Fibroblast of lung (primary cell): ENCODE measurements around the gene GAK. TPM values are rescaled to one million over a fixed set of nuclear protein-coding genes. Genes with fewer than 3 reads are reported as not detected.

ENCODE experiments used
- DNase-seq, 2 donors: peaks; one replicate each; pipeline versions ENCODE4 v3.0.0 to v3.0.0-alpha.2; 2010; ENCODE audit warnings: low read depth in 2 of 2
- H2AFZ ChIP-seq: 2 replicates; pipeline ENCODE4 v1.5.1; 2012; ENCODE audit warnings: low read length, control low read depth, inconsistent platforms
- H3K27ac ChIP-seq: 2 replicates; pipeline ENCODE4 v1.5.1; 2011; ENCODE audit warnings: low read length, control low read depth; ENCODE audit not compliant: insufficient read depth
- H3K27me3 ChIP-seq: 2 replicates; pipeline ENCODE4 v1.5.1; 2011; ENCODE audit warnings: mild to moderate bottlenecking, low read length; ENCODE audit not compliant: control insufficient read depth, insufficient read depth
- H3K36me3 ChIP-seq: 2 replicates; pipeline ENCODE4 v1.5.1; 2011; ENCODE audit warnings: low read length; ENCODE audit not compliant: control insufficient read depth, insufficient read depth
- H3K4me1 ChIP-seq: 2 replicates; pipeline ENCODE4 v1.5.1; 2011; ENCODE audit warnings: low read length; ENCODE audit not compliant: control insufficient read depth, insufficient read depth; ENCODE audit errors: extremely low read depth
- H3K4me2 ChIP-seq: 2 replicates; pipeline ENCODE4 v1.5.1; 2011; ENCODE audit warnings: low read length, control low read depth; ENCODE audit not compliant: insufficient read depth; ENCODE audit errors: extremely low read depth
- H3K4me3 ChIP-seq, 4 experiments: fragments of 200-600 bp in 1 of 4; sonication (generic) in 1 of 4; replicated peaks in 1 of 4; 2 replicates each; pipeline ENCODE4 v1.5.1; 2011 to 2016; ENCODE audit warnings: low read length in 4 of 4, low read depth in 3 of 4, mild to moderate bottlenecking in 3 of 4, control low read depth in 2 of 4, inconsistent platforms in 1 of 4, mixed read lengths in 1 of 4; ENCODE audit not compliant: insufficient read depth in 1 of 4; ENCODE audit errors: control extremely low read depth in 1 of 4
- H3K79me2 ChIP-seq: 2 replicates; pipeline ENCODE4 v1.5.1; 2012; ENCODE audit warnings: mild to moderate bottlenecking, low read length, inconsistent platforms; ENCODE audit not compliant: control insufficient read depth, insufficient read depth
- H3K9ac ChIP-seq: 2 replicates; pipeline ENCODE4 v1.5.1; 2011; ENCODE audit warnings: mild to moderate bottlenecking, low read length, control low read depth; ENCODE audit not compliant: insufficient read depth
- H3K9me3 ChIP-seq: 2 replicates; pipeline ENCODE4 v1.5.1; 2012; ENCODE audit warnings: low read depth, low read length; ENCODE audit not compliant: control insufficient read depth, insufficient read depth
- H4K20me1 ChIP-seq: 2 replicates; pipeline ENCODE4 v1.5.1; 2011; ENCODE audit warnings: low read length; ENCODE audit not compliant: control insufficient read depth, insufficient read depth; ENCODE audit errors: extremely low read depth
- EZH2 ChIP-seq: IDR thresholded peaks from 2 replicates; pipeline ENCODE4 v1.5.1; 2012; ENCODE audit warnings: low read length, control low read depth, mild to moderate bottlenecking; ENCODE audit errors: missing control alignments
- polyA plus RNA-seq, 2 donors: library from polyadenylated mRNA; depleted of rRNA in 1 of 2; stranded (reverse) in 1 of 2; unstranded in 1 of 2; fragments of >200 nt; gene quantifications; 2 replicates each; pipeline ENCODE4 v1.2.1, GENCODE V29; 2011 to 2012; ENCODE audit warnings: missing spikeins in 1 of 2
- total RNA-seq: library from RNA; depleted of rRNA; stranded (reverse); fragments of >200 nt; gene quantifications from 2 replicates; pipeline ENCODE4 v1.2.1, GENCODE V29; 2014
- TF ChIP-seq, protein P1 (sequence below), 2 donors: IDR thresholded peaks in 1 of 2; conservative IDR thresholded peaks in 1 of 2; 1 replicate in 1 of 2; 2 replicates in 1 of 2; pipeline ENCODE4 v1.5.1; 2011 to 2012; ENCODE audit warnings: low read length in 2 of 2, control low read depth in 1 of 2, inconsistent platforms in 1 of 2, low read depth in 1 of 2, mild to moderate bottlenecking in 1 of 2

Gene GAK
- total and polyA plus RNA-seq, 2 donors (not counting 1 experiment from before 2014, with no cell fraction given): 10.1 to 48.2 TPM

DNA sequence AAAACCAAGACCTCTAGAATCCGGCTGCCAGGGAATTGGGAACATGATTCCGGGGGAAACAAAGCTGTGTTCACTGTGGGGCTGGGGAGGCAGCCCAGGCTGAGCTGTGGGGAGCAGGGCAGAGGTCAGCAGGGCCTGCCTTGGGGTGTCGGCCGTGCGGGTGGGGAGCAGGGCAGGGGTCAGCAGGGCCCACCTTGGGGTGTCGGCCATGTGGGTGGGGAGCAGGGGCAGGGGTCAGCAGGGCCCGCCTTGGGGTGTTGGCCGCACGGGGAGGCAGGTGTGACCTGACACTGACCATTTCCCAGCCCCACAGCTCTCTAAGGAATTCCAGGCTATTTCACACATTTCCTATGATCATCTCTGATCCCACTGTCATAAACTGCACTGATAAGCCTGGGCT is 60.6 kb downstream of the GAK start:
- TF ChIP-seq, protein P1, sequence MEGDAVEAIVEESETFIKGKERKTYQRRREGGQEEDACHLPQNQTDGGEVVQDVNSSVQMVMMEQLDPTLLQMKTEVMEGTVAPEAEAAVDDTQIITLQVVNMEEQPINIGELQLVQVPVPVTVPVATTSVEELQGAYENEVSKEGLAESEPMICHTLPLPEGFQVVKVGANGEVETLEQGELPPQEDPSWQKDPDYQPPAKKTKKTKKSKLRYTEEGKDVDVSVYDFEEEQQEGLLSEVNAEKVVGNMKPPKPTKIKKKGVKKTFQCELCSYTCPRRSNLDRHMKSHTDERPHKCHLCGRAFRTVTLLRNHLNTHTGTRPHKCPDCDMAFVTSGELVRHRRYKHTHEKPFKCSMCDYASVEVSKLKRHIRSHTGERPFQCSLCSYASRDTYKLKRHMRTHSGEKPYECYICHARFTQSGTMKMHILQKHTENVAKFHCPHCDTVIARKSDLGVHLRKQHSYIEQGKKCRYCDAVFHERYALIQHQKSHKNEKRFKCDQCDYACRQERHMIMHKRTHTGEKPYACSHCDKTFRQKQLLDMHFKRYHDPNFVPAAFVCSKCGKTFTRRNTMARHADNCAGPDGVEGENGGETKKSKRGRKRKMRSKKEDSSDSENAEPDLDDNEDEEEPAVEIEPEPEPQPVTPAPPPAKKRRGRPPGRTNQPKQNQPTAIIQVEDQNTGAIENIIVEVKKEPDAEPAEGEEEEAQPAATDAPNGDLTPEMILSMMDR (conservative IDR thresholded peaks at IDR 0.05 in 1 of 2, IDR thresholded peaks at IDR 0.05 in 1 of 2; ENCODE audit: low read depth in 1 of 2, low read length in 2 of 2): no peak
- TF ChIP-seq EZH2: no peak
- Histone ChIP-seq H3K4me2 (no peak overlapping the region), H3K36me3 (peaks cover 40% of the 10 kb centered on the region), H3K9ac (no peak overlapping the region), H2AFZ (no peak overlapping the region), H4K20me1 (no peaks in the 10 kb centered on the region), H3K4me1 (no peaks in the 10 kb centered on the region), H3K9me3 (no peaks in the 10 kb centered on the region), H3K27me3 (no peaks in the 10 kb centered on the region), H3K4me3 (no peak overlapping the region), H3K79me2 (no peaks in the 10 kb centered on the region), H3K27ac (no peak overlapping the region)
- DNase-seq: no peak

DNA sequence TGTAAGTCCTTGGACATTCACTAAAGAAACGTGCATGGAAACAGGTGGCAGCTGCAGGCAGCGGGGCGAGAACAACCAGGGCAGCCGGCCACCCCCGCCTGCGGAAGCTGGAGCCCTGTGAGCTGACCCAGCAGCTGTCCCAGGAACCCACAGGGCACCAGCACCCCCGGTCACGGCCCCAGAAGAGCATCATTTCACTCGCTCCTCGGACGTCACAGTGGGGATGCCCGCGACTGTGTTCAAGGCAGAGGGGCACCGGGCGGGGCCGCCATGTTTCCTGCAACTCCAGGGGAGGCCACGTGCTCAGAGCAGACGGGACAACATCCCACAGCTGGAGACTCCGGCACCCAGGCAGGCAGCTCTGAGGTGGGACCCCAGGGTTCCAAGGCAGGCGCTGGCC is 61.2 kb downstream of the GAK start:
- no peaks in the 10 kb centered on the region for H3K27me3 ChIP-seq
- no peaks in the 10 kb centered on the region for H4K20me1 ChIP-seq
- no peaks in the 10 kb centered on the region for H3K9me3 ChIP-seq
- H3K27ac ChIP-seq: no peak overlapping the region
- no peaks in the 10 kb centered on the region for H3K79me2 ChIP-seq
- no peak overlapping the region for H2AFZ ChIP-seq
- no peak for TF ChIP-seq EZH2
- TF ChIP-seq, protein P1 (conservative IDR thresholded peaks at IDR 0.05 in 1 of 2, IDR thresholded peaks at IDR 0.05 in 1 of 2; ENCODE audit: low read depth in 1 of 2, low read length in 2 of 2): no peak
- no peak for DNase-seq
- H3K9ac ChIP-seq: no peak overlapping the region
- H3K4me1 ChIP-seq: no peaks in the 10 kb centered on the region
- peaks cover 36% of the 10 kb centered on the region for H3K36me3 ChIP-seq
- H3K4me3 ChIP-seq: no peak overlapping the region
- H3K4me2 ChIP-seq: no peak overlapping the region

DNA sequence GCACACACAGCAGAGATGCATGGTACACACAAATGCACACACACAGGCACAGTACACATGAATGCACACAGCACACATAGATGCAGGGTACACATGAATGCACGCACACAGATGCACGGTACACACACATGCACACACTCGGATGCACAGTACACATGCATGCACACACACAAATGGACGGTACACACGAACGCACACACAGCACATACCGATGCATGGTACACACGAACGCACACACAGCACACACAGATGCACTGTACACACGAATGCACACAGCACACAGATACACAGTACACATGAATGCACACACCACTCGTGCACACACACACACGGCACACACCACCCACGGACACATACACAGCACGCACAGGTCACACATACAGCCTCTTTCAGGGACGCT is 62.3 kb downstream of the GAK start:
- Histone ChIP-seq H3K27me3 (no peaks in the 10 kb centered on the region), H3K9ac (no peak overlapping the region), H3K36me3 (peaks cover 39% of the 10 kb centered on the region), H3K27ac (no peak overlapping the region), H3K4me3 (no peak overlapping the region), H3K4me1 (no peaks in the 10 kb centered on the region), H3K9me3 (no peaks in the 10 kb centered on the region), H3K4me2 (no peak overlapping the region), H3K79me2 (no peaks in the 10 kb centered on the region), H2AFZ (no peak overlapping the region), H4K20me1 (no peaks in the 10 kb centered on the region)
- TF ChIP-seq, protein P1 (conservative IDR thresholded peaks at IDR 0.05 in 1 of 2, IDR thresholded peaks at IDR 0.05 in 1 of 2; ENCODE audit: low read depth in 1 of 2, low read length in 2 of 2): no peak
- TF ChIP-seq EZH2: no peak
- no peak for DNase-seq
